ENCODE measurements around the gene FRMD5.

FRMD5 gene

DNA sequence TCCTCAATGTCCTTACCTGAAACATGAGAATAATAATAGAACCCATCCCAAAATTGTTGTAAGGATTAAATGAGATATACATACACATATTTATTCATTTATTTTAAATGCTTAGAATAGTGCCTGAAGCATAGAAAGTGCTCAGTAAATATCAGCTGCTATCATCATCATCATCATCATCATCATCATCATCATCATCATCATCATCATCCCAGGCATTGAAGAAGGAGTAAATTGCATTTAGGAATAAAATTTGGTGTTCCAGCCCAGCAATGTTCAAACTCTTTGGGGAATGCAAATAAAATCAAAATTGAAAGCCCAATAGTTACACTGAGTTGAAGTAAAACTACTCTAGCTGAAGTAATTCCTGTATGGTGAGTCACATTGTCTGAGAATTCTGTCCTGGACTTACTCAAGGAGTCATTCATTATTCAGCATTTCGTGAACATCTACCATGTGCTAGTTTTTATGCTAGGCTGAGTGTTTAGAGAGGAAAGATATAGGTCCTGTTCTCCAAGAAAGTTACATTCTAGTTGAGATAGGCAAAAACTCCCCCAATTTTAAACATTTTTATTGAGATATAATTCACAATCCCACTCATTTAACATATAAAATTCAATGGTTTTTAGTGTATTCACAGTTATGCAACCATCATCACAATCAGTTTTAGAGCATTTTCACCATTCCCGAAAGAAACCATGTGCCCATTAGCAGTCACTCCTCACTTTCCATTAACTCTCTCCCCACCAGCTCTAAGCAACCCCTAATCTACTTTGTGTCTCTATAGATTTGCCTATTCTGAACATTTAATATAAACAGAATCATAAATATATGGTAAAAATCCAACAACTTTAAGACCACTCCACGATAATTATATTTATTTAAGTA, 107.2 kb downstream of the FRMD5 start:
- no peak overlapping the region for H3K4me3 Mint-ChIP-seq
- no peaks in the 10 kb centered on the region for H3K9me3 Mint-ChIP-seq
- H3K27ac Mint-ChIP-seq = no peak overlapping the region
- H3K27me3 Mint-ChIP-seq = peaks cover 18% of the 10 kb centered on the region
- DNase-seq = no peak
- H3K4me1 Mint-ChIP-seq = no peaks in the 10 kb centered on the region
- ATAC-seq = no peak

- Mint-ChIP-seq H3K27ac (no peak overlapping the region), H3K9me3 (no peaks in the 10 kb centered on the region), H3K27me3 (peaks cover 33% of the 10 kb centered on the region), H3K4me3 (no peak overlapping the region), H3K4me1 (no peaks in the 10 kb centered on the region)
- ATAC-seq = no peak
- DNase-seq = no peak
Measured at GRCh38 chr15:44084770-44085169, 110.3 kb downstream of the FRMD5 start.

DNA sequence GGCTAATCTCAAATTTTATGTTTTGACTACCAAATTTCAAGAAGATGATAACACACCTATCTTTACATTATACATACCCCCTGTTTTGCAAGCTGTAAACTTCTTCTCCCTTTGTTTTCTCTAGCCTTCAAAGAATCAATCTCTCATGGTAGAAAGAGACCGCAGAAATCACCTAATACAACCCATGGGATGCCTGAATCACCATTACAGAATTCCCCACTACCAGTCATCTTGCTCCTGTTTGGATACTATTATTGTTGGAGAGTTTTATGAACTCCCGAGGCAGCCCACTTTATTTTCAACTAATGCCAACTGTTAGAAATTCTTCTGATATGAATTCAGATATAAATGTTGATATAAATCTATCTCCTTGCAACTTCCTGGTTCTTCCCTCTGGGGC, 110.9 kb downstream of the FRMD5 start:
- H3K4me1 Mint-ChIP-seq = no peaks in the 10 kb centered on the region
- H3K9me3 Mint-ChIP-seq = no peaks in the 10 kb centered on the region
- no peak for ATAC-seq
- no peak overlapping the region for H3K27ac Mint-ChIP-seq
- DNase-seq = no peak
- peaks cover 39% of the 10 kb centered on the region for H3K27me3 Mint-ChIP-seq
- H3K4me3 Mint-ChIP-seq = no peak overlapping the region

DNA sequence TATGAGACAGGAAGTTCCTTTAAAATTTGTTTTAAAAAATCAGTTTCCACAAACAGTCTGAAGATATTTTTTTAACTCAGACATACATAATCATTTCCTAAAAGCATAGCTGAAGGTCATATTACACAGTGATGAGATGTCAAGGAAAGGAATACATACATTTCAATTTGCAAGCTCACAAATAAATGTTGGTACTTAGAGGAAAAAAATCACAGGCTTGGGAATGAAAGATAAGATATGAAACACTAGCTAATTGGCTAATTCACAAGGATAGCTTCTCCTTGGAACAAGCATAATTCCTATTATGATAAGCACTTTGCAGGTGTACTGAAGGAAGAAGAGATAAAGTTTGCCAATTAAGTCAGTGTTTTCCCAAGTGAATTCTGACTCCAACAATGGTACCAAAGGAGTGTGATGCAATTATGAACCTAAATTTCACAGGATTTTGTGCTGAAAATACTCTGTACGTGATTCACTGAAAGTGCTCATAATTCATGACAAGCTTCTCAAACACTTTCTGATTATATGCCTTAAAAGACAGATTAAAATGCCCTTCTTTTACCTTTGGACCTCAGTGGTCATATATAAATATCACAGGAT, 112.4 kb downstream of the FRMD5 start:
- H3K9me3 Mint-ChIP-seq = no peaks in the 10 kb centered on the region
- DNase-seq (no peak), ATAC-seq (no peak)
- no peak overlapping the region for H3K27ac Mint-ChIP-seq
- H3K27me3 Mint-ChIP-seq = peaks cover 51% of the 10 kb centered on the region
- no peaks in the 10 kb centered on the region for H3K4me1 Mint-ChIP-seq
- no peak overlapping the region for H3K4me3 Mint-ChIP-seq

DNA sequence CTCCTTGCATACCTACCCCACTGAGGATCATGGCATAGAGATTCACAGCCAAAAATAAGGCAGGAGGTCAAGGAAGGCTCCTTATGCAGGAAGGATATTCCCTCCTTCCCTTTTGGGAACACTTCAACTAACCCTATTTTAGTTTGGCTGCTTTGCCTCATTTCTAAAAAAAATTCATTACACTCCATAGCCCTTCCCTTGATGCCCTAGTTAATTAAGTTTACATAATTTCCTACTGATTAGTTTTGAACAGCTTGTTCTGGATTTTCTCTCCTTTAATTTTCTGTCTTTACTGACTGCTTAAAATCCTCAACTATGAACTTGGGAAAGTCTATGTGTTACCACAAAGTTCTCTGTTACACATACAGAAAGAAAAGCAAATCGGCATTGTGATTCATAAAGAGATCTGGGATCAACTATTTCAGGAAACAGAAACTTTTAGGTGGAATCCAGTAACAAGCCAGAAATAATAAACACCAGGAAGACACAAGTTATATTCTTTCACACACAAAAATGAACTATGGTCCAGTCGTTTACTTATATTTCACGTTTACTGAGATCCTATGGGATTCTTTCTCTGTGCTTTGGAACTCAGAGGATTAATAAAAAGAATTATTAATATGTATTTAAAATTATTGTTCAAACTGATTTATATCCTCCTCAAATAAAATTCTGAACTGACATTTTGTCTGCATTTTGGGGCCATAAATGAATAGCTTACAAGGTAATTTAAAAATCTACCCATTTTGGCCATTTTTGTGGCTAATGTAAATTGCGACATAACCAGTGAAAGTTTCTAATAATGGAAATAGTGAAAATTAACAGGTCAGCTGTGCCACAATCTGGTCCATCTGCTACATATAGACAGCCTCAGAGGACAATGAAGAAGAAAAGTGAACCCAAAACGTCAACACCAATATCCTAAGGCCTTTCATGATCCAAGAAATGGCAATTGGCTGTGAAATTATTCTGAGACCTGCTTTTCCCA, 113.8 kb downstream of the FRMD5 start:
- Mint-ChIP-seq H3K4me3 (no peak overlapping the region), H3K27ac (no peak overlapping the region), H3K27me3 (peaks cover 51% of the 10 kb centered on the region)

GRCh38 chr15:44075535-44075934, 119.5 kb downstream of the FRMD5 start:
- H3K4me3 Mint-ChIP-seq = no peak overlapping the region

More for the DNA sequence above, 113.8 kb downstream of the FRMD5 start:
- no peak for DNase-seq
- ATAC-seq = no peak
- H3K4me1 Mint-ChIP-seq = no peaks in the 10 kb centered on the region
- no peaks in the 10 kb centered on the region for H3K9me3 Mint-ChIP-seq

DNA sequence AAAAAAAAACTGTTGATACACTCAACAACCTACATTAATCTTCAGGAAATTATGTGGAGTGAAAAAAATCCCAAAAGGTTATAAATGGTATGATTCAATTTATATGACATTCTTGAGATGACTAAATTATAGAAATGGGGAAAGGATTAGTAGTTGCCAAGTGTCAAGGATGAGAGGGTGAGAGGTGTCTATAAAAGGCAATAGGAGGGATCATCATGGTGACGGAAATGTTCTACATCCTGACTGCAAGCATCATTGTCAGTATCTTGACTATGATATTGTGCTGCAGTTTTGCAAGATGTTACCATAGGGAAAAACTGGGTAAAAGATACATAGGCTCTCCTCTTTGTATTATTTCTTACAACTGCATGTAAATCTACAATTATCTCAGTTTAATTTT, 125.6 kb downstream of the FRMD5 start:
- Mint-ChIP-seq H3K4me1 (peaks cover 6% of the 10 kb centered on the region), H3K27ac (no peak overlapping the region), H3K9me3 (no peaks in the 10 kb centered on the region), H3K4me3 (no peak overlapping the region), H3K27me3 (peaks cover 20% of the 10 kb centered on the region)
- no peak for DNase-seq
- ATAC-seq = no peak

More at GRCh38 chr15:44075535-44075934, 119.5 kb downstream of the FRMD5 start:
- ATAC-seq = no peak
- H3K27me3 Mint-ChIP-seq = peaks cover 41% of the 10 kb centered on the region
- DNase-seq = no peak
- H3K4me1 Mint-ChIP-seq = no peaks in the 10 kb centered on the region
- no peak overlapping the region for H3K27ac Mint-ChIP-seq
- H3K9me3 Mint-ChIP-seq = no peaks in the 10 kb centered on the region

- peaks cover 20% of the 10 kb centered on the region for H3K27me3 Mint-ChIP-seq
- H3K4me3 Mint-ChIP-seq = no peak overlapping the region
- H3K27ac Mint-ChIP-seq = no peak overlapping the region
- no peaks in the 10 kb centered on the region for H3K9me3 Mint-ChIP-seq
- DNase-seq = no peak
- ATAC-seq = no peak
- peaks cover 6% of the 10 kb centered on the region for H3K4me1 Mint-ChIP-seq
Measured at GRCh38 chr15:44068347-44068746, 126.7 kb downstream of the FRMD5 start.

DNA sequence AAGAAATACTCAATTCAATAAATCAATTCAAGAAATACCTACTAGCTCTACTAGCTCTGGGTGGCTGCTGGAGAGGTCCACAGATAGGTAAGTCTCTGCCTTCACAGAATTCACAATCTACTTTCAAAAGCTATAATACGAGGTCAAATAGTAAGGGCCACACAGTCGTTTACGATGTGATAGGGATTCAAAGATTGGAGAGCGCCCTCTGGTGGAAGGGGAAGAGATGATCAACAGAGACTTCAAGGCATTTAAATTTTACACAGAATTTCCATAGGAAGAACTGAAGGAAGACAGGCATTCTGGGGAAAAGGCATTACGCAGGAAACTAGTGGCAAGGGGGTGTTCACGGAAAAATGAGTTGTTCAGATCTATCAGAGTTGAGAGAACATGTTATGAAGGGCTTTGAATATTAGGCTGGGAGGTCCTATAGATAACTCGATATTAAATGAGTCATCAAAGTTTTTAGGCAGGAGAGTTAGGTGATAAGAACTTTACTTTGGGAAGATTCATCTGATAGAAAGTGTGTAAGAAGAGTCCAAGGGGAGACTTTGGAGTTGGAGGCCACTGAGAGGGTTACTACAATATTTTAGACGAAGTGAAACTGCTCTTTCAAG, 128.8 kb downstream of the FRMD5 start:
- no peak overlapping the region for H3K4me3 Mint-ChIP-seq
- no peak overlapping the region for H3K27ac Mint-ChIP-seq
- ATAC-seq (no peak), DNase-seq (peak; percentile 45 to 49)
- H3K27me3 Mint-ChIP-seq = peaks cover 19% of the 10 kb centered on the region
- H3K4me1 Mint-ChIP-seq = peaks cover 6% of the 10 kb centered on the region
- no peaks in the 10 kb centered on the region for H3K9me3 Mint-ChIP-seq

DNA sequence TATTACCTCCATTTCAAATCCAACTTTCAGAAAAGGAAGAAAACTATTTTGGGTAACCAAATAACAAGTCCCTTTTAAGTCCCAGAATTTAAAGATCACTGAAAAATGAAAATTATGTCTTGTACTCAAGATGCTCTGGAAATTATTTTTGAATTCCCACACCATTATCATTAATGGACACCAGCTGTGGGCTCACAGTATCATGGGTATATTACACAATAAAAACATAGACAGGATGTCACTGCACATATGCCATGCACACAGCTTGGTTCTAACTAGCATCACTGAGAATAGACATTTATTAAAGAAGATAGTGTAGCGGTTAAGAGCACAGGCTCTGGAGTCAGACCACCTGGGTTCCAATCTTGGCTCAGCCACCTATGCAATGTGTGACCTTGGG, 130.4 kb downstream of the FRMD5 start:
- Mint-ChIP-seq H3K4me3 (no peak overlapping the region), H3K4me1 (peaks cover 6% of the 10 kb centered on the region), H3K27ac (no peak overlapping the region), H3K27me3 (peaks cover 11% of the 10 kb centered on the region), H3K9me3 (no peaks in the 10 kb centered on the region)
- ATAC-seq (no peak), DNase-seq (no peak)

GRCh38 chr15:44058126-44058525, 136.9 kb downstream of the FRMD5 start:
- H3K4me3 Mint-ChIP-seq = no peak overlapping the region
- peaks cover 27% of the 10 kb centered on the region for H3K27me3 Mint-ChIP-seq
- H3K4me1 Mint-ChIP-seq = no peaks in the 10 kb centered on the region
- ATAC-seq (no peak), DNase-seq (no peak)
- H3K9me3 Mint-ChIP-seq = no peaks in the 10 kb centered on the region
- no peak overlapping the region for H3K27ac Mint-ChIP-seq

DNA sequence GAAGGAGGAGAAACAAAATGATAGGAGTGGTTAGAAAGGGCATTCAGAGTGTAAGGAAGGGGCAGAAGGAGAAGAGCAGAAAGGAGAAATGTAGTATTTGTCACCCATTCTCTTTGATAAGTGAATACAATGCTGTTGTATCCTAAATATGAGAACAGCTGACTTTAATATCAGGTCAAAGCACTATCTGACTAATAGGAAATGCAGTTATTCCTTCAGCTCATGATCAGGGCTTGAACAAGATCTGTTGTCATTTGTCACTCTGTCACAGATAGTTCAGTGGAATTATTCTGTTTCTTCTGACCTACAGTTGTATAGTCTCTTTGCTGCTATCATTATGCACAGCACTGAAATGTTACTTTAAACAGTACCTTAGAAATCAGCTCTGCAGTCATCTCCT, 149.4 kb downstream of the FRMD5 start:
- no peak for ATAC-seq
- no peak for DNase-seq
- no peaks in the 10 kb centered on the region for H3K9me3 Mint-ChIP-seq
- H3K4me3 Mint-ChIP-seq = no peak overlapping the region
- peaks cover 27% of the 10 kb centered on the region for H3K27me3 Mint-ChIP-seq
- peak overlapping the region in 1 of 2 donors; percentile 22 for H3K27ac Mint-ChIP-seq
- H3K4me1 Mint-ChIP-seq = peaks cover 6% of the 10 kb centered on the region

- DNase-seq (no peak), ATAC-seq (no peak)
- Mint-ChIP-seq H3K9me3 (no peaks in the 10 kb centered on the region), H3K27me3 (peaks cover 31% of the 10 kb centered on the region), H3K4me1 (peaks cover 6% of the 10 kb centered on the region), H3K27ac (peak overlapping the region in 1 of 2 donors; percentile 22), H3K4me3 (no peak overlapping the region)
Measured at GRCh38 chr15:44045217-44045616, 149.9 kb downstream of the FRMD5 start.

DNA sequence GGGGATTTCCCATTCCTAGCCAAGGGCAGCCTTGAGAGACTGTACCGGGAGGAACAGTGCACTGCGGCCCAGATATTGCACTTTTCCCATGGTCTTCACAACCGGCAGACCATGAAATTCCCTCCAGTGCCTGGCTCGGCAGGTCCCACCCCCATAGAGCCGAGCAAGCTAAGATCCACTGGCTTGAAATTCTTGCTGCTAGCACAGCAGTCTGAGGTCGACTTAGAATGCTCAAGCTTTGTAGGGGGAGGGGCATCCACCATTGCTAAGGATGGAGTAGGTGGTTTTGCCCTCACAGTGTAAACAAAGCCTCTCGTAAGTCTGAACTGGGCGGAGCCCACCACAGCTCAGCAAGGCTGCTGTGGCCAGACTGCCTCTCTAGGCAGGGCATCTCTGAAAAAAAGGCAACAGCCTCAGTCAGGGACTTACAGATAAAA, 156.3 kb downstream of the FRMD5 start:
- H3K4me3 Mint-ChIP-seq = no peak overlapping the region
- H3K27me3 Mint-ChIP-seq = peaks cover 55% of the 10 kb centered on the region
- no peak for DNase-seq
- no peak for ATAC-seq
- peaks cover 0 to 5% of the 10 kb centered on the region in 2 donors for H3K9me3 Mint-ChIP-seq
- no peak overlapping the region for H3K27ac Mint-ChIP-seq
- no peaks in the 10 kb centered on the region for H3K4me1 Mint-ChIP-seq

Data from stimulated activated naive CD8-positive, alpha-beta T cell treated with anti-CD3 and anti-CD28 coated beads, Interleukin-15, amount 100 ng/mL, for 72 hours (primary cell).